HG03095 (cell line): ENCODE results near the gene POGLUT3.

ENCODE experiments used
- ATAC-seq: cut with Tn5 transposase; IDR thresholded peaks from one replicate; pipeline ENCODE4 v1.9.1; 2021; ENCODE audit warnings: moderate library complexity; ENCODE audit not compliant: unreplicated experiment

POGLUT3 gene

GRCh38 chr11:108501396-108501795, 3.2 kb upstream of the POGLUT3 start:
- no peak for ATAC-seq

- ATAC-seq, result no peak
Measured at GRCh38 chr11:108500721-108501120, 2.5 kb upstream of the POGLUT3 start.

DNA sequence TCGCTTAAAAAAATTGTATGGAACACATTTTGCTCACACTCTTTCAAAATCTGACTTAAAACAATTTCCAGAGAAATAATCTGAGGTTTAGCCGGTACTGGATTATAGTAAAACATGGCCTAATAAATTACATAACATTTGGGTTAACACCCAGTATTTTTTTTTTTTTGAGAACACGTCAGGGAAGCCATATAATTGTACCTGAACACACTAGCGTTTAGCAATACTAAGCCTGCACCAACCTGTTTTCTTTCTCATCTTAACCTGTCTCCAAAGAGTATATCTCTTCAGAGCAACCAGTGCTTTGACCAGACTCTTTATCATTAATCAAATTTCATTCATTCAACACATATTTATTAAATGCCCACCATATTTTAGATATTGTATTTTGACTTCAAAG, 2.0 kb upstream of the POGLUT3 start:
- no peak for ATAC-seq

GRCh38 chr11:108498816-108499408, 728 bp upstream of the POGLUT3 start:
- no peak for ATAC-seq

- ATAC-seq, result peak; percentile 45
Measured at GRCh38 chr11:108497317-108498045, 703 bp downstream of the POGLUT3 start.

DNA sequence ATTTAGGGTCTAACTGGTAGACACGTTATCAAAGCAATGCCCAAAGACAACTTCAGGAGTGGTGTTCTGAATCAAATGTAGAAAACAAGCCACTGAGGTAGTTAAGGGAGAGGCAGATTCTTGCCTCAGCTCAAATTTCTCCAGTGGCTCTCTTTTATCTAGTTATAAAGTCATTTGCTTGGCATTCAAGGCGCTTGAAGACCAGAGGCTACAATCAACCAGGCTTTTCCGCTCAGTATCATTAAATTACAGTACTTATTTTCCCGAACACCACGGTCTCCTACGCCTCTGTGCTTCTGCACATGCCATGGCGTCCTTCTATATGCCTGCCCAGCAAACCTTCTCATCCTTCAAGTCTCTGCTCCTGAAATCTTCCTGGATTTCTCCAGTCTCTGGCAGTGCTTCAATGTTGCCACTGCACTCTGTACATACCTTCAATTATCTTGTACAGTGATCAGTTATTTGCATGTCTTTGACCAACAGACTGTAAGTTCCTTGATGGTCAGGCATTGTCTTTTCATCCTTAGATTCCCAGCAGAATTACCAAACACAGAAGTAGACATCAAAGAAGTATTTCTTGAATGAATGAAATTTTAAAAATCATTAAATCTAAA, 1.4 kb downstream of the POGLUT3 start:
- ATAC-seq, result no peak

- no peak for ATAC-seq
Measured at GRCh38 chr11:108495326-108495725, 2.9 kb downstream of the POGLUT3 start.

GRCh38 chr11:108494182-108494581, 4.0 kb downstream of the POGLUT3 start:
- ATAC-seq, result no peak

DNA sequence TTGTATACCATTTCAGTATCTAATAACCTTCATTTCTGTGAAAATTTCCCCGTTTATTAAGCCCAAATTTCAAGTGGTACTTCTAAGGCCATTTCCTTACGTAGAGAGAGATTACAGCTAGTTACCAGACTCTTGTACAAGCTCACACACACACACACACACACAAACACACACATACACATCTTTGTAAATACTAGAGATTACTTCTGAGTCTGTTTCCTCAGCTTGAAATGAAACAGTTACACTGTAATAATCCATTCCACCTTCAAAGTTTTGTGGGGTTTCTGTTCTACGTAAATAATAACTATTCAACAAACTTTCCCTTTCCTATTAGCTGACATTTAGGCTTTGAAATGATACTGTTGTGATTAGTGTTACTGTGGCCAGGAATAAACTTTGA, 6.2 kb downstream of the POGLUT3 start:
- no peak for ATAC-seq

GRCh38 chr11:108486828-108487227, 11.4 kb downstream of the POGLUT3 start:
- no peak for ATAC-seq

GRCh38 chr11:108486331-108486730, 11.9 kb downstream of the POGLUT3 start:
- no peak for ATAC-seq

GRCh38 chr11:108483163-108483562, 15.0 kb downstream of the POGLUT3 start:
- ATAC-seq, result no peak

- no peak for ATAC-seq
Measured at GRCh38 chr11:108474664-108475463, 23.3 kb downstream of the POGLUT3 start.

DNA sequence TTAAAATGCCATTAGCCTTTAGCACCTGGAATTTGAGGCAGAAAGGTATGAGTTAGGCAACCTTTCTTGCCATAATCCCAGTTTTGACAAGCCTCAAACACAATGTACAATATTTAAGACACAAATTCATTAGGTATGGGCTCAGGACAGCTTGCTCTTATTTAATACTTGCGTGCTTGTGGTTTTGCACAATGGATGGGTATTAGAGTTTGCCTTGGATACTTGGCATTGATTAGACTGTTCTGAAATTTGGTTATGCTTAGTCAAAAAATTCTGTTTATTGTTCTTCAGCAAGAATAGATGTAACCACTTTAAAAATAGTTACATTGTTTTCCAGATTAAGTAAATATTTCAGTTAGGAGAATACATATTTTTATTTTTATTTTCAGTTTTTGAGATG, 25.5 kb downstream of the POGLUT3 start:
- ATAC-seq, result no peak

DNA sequence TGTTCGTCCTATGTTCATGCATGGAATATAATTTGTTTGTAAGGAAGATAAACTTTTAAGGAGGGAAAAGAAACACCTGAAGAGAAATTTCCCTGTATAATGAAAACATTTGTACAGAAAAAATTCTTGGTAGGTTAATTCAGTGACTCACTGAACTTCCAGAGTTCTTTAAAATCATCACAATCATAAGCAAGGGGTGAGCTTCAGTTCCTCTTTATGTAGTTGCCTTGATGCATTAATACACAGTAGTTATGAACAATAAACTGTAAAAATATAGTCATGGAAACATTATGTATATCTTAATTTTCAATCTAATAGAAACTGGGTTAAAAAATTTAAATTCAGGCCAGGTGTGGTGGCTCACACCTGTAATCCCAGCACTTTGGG, 29.7 kb downstream of the POGLUT3 start:
- ATAC-seq, result no peak

GRCh38 chr11:108467091-108467823, 30.9 kb downstream of the POGLUT3 start, which contains the start of gene C11orf65:
Gene C11orf65, minus strand, starts transcription at chr11:108467529. Its CDS starts 5,970 bp downstream, at chr11:108461559.
- peak; percentile 98 for ATAC-seq

DNA sequence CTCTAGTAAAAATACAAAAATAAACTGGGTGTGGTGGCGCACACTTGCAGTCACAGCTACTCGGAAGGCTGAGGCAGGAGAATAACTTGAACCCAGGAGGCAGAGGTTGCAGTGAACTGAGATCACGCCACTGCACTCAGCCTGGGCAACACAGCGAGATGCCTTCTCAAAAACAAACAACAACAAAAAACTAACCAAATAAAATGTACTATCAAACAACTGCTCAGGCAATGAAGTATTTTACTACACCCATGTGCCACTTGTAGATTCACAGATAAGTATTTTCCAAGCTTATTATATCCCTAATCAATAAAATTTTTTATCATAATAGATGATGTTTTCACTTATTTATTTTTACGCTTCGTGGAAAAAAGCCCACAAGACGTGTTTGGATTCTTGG, 31.8 kb downstream of the POGLUT3 start:
- no peak for ATAC-seq

DNA sequence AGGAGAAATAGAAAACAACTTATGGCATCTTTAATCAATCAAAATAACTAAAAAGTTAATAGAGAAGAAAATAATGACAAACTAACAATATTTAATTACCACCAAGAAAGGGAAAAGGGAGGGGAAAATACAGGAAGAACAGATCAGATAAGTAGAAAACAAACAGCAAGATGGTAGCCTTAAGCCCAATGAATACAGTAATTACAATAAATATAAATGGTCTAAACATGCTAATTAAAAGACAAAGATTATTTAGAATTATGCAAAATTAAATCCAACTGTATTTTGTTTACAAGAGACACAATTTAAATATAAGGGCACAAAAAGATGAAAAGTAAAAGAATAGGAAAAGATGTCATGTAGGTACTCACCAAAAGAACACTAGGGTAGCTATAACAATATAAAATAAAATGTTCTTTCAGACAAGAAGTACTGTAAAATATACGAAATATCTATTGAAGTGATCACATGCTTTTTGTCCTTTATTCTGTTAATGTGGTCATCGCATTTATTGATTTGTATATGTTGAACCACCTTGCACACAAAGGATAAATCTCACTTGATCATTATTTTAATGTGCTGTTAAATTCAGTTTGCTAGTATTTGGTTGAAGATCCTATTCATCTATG, 44.9 kb downstream of the POGLUT3 start:
- no peak for ATAC-seq
